Osteoblast (primary cell): Measurements from ENCODE around the gene CCNT2. TPM values are rescaled to one million over a fixed set of nuclear protein-coding genes. Genes with fewer than 3 reads are reported as not detected.

Experiments
- DNase-seq: peaks from one replicate; pipeline ENCODE4 v3.0.0; 2011; ENCODE audit warnings: low spot score, mixed read lengths; ENCODE audit not compliant: insufficient read length; ENCODE audit errors: missing footprints
- H2AFZ ChIP-seq: 2 replicates; pipeline ENCODE4 v1.6.0; 2011; ENCODE audit warnings: mild to moderate bottlenecking, low read length
- H3K27ac ChIP-seq: 2 replicates; pipeline ENCODE4 v1.5.1; 2011; ENCODE audit warnings: mild to moderate bottlenecking, low read depth, low read length, moderate library complexity
- H3K27me3 ChIP-seq: 2 replicates; pipeline ENCODE4 v1.6.0; 2012; ENCODE audit warnings: mild to moderate bottlenecking, control low read depth, inconsistent platforms, low read length, moderate library complexity; ENCODE audit not compliant: insufficient read depth
- H3K36me3 ChIP-seq: 2 replicates; pipeline ENCODE4 v1.5.1; 2011; ENCODE audit warnings: mild to moderate bottlenecking, low read length, control low read depth, moderate library complexity; ENCODE audit not compliant: insufficient read depth
- H3K4me1 ChIP-seq: 2 replicates; pipeline ENCODE4 v1.5.1; 2011; ENCODE audit warnings: mild to moderate bottlenecking, low read length, control low read depth, moderate library complexity; ENCODE audit not compliant: insufficient read depth
- H3K4me2 ChIP-seq: 2 replicates; pipeline ENCODE4 v1.6.0; 2011; ENCODE audit warnings: mild to moderate bottlenecking, low read length; ENCODE audit not compliant: insufficient read depth
- H3K4me3 ChIP-seq: fragments of 200-600 bp; sonication (generic); 3 replicates; pipeline ENCODE4 v1.5.1; 2012; ENCODE audit warnings: mild to moderate bottlenecking, low read length, inconsistent platforms; ENCODE audit not compliant: insufficient read depth
- H3K79me2 ChIP-seq: 2 replicates; pipeline ENCODE4 v1.6.0; 2012; ENCODE audit warnings: mild to moderate bottlenecking, low read length, control low read depth, inconsistent platforms; ENCODE audit not compliant: insufficient read depth
- H3K9me3 ChIP-seq: 2 replicates; pipeline ENCODE4 v1.5.1; 2011; ENCODE audit warnings: low read depth, low read length, control low read depth
- H4K20me1 ChIP-seq: 2 replicates; pipeline ENCODE4 v1.6.0; 2012; ENCODE audit warnings: mild to moderate bottlenecking, low read length, control low read depth; ENCODE audit not compliant: insufficient read depth
- total RNA-seq: library from RNA; depleted of rRNA; stranded (reverse); fragments of >200 nt; gene quantifications from 2 replicates; pipeline ENCODE4 v1.2.3, GENCODE V29; 2012
- TF ChIP-seq, protein P1 (sequence below): IDR thresholded peaks from 2 replicates; pipeline ENCODE4 v1.5.1; 2011; ENCODE audit warnings: mild to moderate bottlenecking, low read depth, low read length, moderate library complexity; ENCODE audit errors: extremely low read depth

Gene CCNT2
- total RNA-seq, 1 donor: 26.8 TPM

GRCh38 chr2:134934641-134935040 lies 16.0 kb downstream of the CCNT2 start:
- no peak overlapping the region for H3K4me3 ChIP-seq
- TF ChIP-seq, protein P1, sequence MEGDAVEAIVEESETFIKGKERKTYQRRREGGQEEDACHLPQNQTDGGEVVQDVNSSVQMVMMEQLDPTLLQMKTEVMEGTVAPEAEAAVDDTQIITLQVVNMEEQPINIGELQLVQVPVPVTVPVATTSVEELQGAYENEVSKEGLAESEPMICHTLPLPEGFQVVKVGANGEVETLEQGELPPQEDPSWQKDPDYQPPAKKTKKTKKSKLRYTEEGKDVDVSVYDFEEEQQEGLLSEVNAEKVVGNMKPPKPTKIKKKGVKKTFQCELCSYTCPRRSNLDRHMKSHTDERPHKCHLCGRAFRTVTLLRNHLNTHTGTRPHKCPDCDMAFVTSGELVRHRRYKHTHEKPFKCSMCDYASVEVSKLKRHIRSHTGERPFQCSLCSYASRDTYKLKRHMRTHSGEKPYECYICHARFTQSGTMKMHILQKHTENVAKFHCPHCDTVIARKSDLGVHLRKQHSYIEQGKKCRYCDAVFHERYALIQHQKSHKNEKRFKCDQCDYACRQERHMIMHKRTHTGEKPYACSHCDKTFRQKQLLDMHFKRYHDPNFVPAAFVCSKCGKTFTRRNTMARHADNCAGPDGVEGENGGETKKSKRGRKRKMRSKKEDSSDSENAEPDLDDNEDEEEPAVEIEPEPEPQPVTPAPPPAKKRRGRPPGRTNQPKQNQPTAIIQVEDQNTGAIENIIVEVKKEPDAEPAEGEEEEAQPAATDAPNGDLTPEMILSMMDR: no peak
- peaks cover 49% of the 10 kb centered on the region for H4K20me1 ChIP-seq
- no peak for DNase-seq
- no peak overlapping the region for H3K4me2 ChIP-seq
- peaks cover 23% of the 10 kb centered on the region for H3K36me3 ChIP-seq
- no peak overlapping the region for H2AFZ ChIP-seq
- peaks cover 91% of the 10 kb centered on the region for H3K79me2 ChIP-seq
- no peak overlapping the region for H3K27ac ChIP-seq
- no peaks in the 10 kb centered on the region for H3K9me3 ChIP-seq
- H3K27me3 ChIP-seq: no peaks in the 10 kb centered on the region
- H3K4me1 ChIP-seq: no peaks in the 10 kb centered on the region

DNA sequence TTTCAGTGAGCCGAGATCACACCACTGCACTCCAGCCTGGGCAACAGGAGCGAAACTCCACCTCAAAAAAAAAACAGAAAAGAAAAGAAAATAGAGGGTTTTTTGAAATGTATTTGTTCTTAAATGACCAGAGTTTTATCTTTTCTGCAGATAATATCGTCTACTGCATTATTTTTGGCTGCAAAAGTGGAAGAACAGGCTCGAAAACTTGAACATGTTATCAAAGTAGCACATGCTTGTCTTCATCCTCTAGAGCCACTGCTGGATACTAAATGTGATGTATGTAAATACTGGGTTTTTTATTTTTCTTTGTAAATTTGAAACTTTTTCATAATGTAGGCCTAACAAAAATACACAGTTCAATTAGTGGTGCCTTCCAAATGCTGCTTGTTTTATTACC lies 18.1 kb downstream of the CCNT2 start:
- TF ChIP-seq, protein P1: no peak
- no peak overlapping the region for H3K4me2 ChIP-seq
- H3K4me3 ChIP-seq: no peak overlapping the region
- no peak overlapping the region for H2AFZ ChIP-seq
- H3K27me3 ChIP-seq: no peaks in the 10 kb centered on the region
- H3K79me2 ChIP-seq: peaks cover 78% of the 10 kb centered on the region
- peaks cover 39% of the 10 kb centered on the region for H4K20me1 ChIP-seq
- H3K4me1 ChIP-seq: no peaks in the 10 kb centered on the region
- H3K9me3 ChIP-seq: no peaks in the 10 kb centered on the region
- H3K36me3 ChIP-seq: peaks cover 37% of the 10 kb centered on the region
- no peak overlapping the region for H3K27ac ChIP-seq
- DNase-seq: no peak

- Histone ChIP-seq H3K36me3 (peaks cover 51% of the 10 kb centered on the region), H3K4me1 (no peaks in the 10 kb centered on the region), H3K27ac (no peak overlapping the region), H3K4me2 (no peak overlapping the region), H3K4me3 (no peak overlapping the region), H3K27me3 (no peaks in the 10 kb centered on the region), H3K9me3 (no peaks in the 10 kb centered on the region), H2AFZ (no peak overlapping the region), H4K20me1 (peaks cover 9% of the 10 kb centered on the region), H3K79me2 (peaks cover 29% of the 10 kb centered on the region)
- DNase-seq: no peak
- TF ChIP-seq, protein P1: no peak
Observed at GRCh38 chr2:134943540-134943939, 24.9 kb downstream of the CCNT2 start.

DNA sequence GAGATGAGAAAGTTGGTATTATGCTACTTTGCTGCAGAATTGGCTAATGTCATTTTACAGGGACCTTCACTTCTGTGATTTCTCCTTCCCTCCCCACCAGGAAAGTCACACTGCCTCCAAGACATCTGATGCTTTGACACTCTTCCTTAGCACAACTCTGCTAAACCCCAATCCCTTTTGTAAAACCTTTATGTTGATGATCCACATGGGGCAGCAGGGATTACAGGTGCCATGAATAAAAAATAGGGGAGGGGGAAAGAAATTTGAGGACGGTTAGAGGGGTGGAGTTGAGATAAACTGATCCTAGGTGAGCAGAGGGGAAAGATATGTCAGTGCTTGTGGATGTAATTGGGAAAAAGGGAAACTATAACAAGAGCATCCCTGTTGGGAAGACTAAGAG lies 26.4 kb downstream of the CCNT2 start:
- peaks cover 45% of the 10 kb centered on the region for H3K36me3 ChIP-seq
- no peaks in the 10 kb centered on the region for H3K4me1 ChIP-seq
- no peak overlapping the region for H3K4me2 ChIP-seq
- H3K9me3 ChIP-seq: no peaks in the 10 kb centered on the region
- H3K4me3 ChIP-seq: no peak overlapping the region
- H3K27ac ChIP-seq: no peak overlapping the region
- peaks cover 5% of the 10 kb centered on the region for H4K20me1 ChIP-seq
- no peak for DNase-seq
- TF ChIP-seq, protein P1: no peak
- H3K79me2 ChIP-seq: peaks cover 28% of the 10 kb centered on the region
- H2AFZ ChIP-seq: no peak overlapping the region
- H3K27me3 ChIP-seq: no peaks in the 10 kb centered on the region
